ENCODE data around the gene PTPN9. TPM values are rescaled to one million over a fixed set of nuclear protein-coding genes. Genes with fewer than 3 reads are reported as not detected.

PTPN9 gene
- total and polyA plus RNA-seq, 7 experiments from 2014 or later = 11.2 to 35.6 (median 15.7) TPM

DNA sequence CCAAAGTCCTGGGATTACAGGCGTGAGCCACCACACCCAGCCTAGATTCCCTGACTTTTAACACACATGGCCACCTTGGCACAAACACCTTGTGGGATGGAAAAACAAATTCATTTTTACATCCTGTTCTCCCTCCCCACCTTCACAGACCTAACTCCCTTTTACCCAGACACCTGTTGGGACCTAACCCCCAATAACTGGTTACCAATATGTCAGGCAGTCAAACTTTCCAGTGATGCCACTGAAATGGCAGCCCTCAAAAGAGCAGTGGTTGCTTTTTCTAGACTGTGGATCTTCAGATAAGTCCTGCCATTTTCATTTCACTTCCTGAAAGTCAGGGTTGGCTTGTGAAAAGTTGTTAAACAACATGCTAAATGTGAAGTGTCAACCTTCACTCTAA is 162.5 kb downstream of the PTPN9 start:
- H3K36me3 Mint-ChIP-seq = peaks cover under 1 to 33% (median 15%) of the 10 kb centered on the region in 5 donors
- H3K4me3 Mint-ChIP-seq = no peak overlapping the region
- H3K9me3 ChIP-seq (ENCODE audit: control insufficient read depth in 2 of 3, low read length in 3 of 3) = no peaks in the 10 kb centered on the region
- H3K4me3 ChIP-seq (ENCODE audit: low read length) = no peak overlapping the region
- no peaks in the 10 kb centered on the region for H3K27me3 ChIP-seq (ENCODE audit: control insufficient read depth in 2 of 2, insufficient read depth in 2 of 2, low read length in 2 of 2)
- peaks cover 19 to 43% (median 22%) of the 10 kb centered on the region in 3 experiments for H3K36me3 ChIP-seq (ENCODE audit: control insufficient read depth in 2 of 3, insufficient read depth in 3 of 3, low read length in 3 of 3)
- H3K9me3 Mint-ChIP-seq = no peaks in the 10 kb centered on the region
- H3K27ac ChIP-seq (ENCODE audit: low read depth, low read length) = no peak overlapping the region
- H3K4me1 Mint-ChIP-seq = peaks cover 1 to 22% (median 16%) of the 10 kb centered on the region in 7 donors
- no peaks in the 10 kb centered on the region for H3K27me3 Mint-ChIP-seq
- ChIA-PET POLR2A (interaction anchor here (0.8 to 2.3 kb wide), 2 partner anchors 35 to 38 kb away, joined by 4 to 10 read pairs; partner anchors contain the start of gene SIN3A), CTCF (no interaction called here)
- peak overlapping the region in 3 of 9 donors; percentile 18 to 78 (median 33) for H3K27ac Mint-ChIP-seq
- ATAC-seq (no peak), DNase-seq (no peak)
- intact Hi-C loops (cut with micrococcal nuclease) = loop anchor here in 1 of 2 donors (5.0 kb wide), 1 partner anchor 36 kb away; the partner anchor contains the start of gene SIN3A
- H3K4me1 ChIP-seq (ENCODE audit: control insufficient read depth in 2 of 2, insufficient read depth in 2 of 2, low read length in 2 of 2) = no peaks in the 10 kb centered on the region

Other genes starting within 250 kb of the PTPN9 start
- gene COMMD4, start 243.3 kb downstream of the PTPN9 start, total RNA-seq = 10 to 100 TPM; 23.4 to 84.2 (median 26.3) TPM
- gene COMMD4, start 243.3 kb downstream of the PTPN9 start, polyA plus RNA-seq = 10 to 100 TPM; 30.2 to 37.5 TPM
- 10 to 100 TPM in 4 of 5 experiments, 1 to 10 TPM in 1; 8.9 to 49.9 (median 18.5) TPM for gene NEIL1, start 232.3 kb downstream of the PTPN9 start, total RNA-seq
- 1 to 10 TPM; 1.7 to 3.1 TPM for gene NEIL1, start 232.3 kb downstream of the PTPN9 start, polyA plus RNA-seq
- gene MAN2C1, start 210.7 kb downstream of the PTPN9 start, total RNA-seq = 100 to 1,000 TPM; 298 to 557 (median 451) TPM
- 10 to 100 TPM; 26.7 to 44.9 TPM for gene MAN2C1, start 210.7 kb downstream of the PTPN9 start, polyA plus RNA-seq
- 100 to 1,000 TPM; 115 to 139 (median 130) TPM for gene SIN3A, start 127.6 kb downstream of the PTPN9 start, total RNA-seq
- 10 to 100 TPM; 18.0 to 22.2 TPM for gene SIN3A, start 127.6 kb downstream of the PTPN9 start, polyA plus RNA-seq
- gene SNUPN, start 46.4 kb upstream of the PTPN9 start, total RNA-seq = 10 to 100 TPM; 16.5 to 33.2 (median 21.5) TPM
- gene SNUPN, start 46.4 kb upstream of the PTPN9 start, polyA plus RNA-seq = 10 to 100 TPM; 41.1 to 51.5 TPM
- gene IMP3, start 60.9 kb upstream of the PTPN9 start, total RNA-seq = 100 to 1,000 TPM in 1 of 5 experiments, 10 to 100 TPM in 4; 32.3 to 100 (median 89.5) TPM
- gene IMP3, start 60.9 kb upstream of the PTPN9 start, polyA plus RNA-seq = 100 to 1,000 TPM; 232 to 325 TPM
- gene SNX33, start 68.6 kb upstream of the PTPN9 start, total RNA-seq = 1 to 10 TPM in 4 of 5 experiments, under 1 TPM in 1; 0.94 to 3.4 (median 1.4) TPM
- gene SNX33, start 68.6 kb upstream of the PTPN9 start, polyA plus RNA-seq = under 1 TPM; 0.13 to 0.22 TPM
- not detected for gene CSPG4, start 133.5 kb upstream of the PTPN9 start, total RNA-seq
- gene CSPG4, start 133.5 kb upstream of the PTPN9 start, polyA plus RNA-seq = not detected

Measured in naive thymus-derived CD4-positive, alpha-beta T cell (primary cell).